SK-N-SH (cell line): Measurements from ENCODE around the gene FAM151A. TPM values are rescaled to one million over a fixed set of nuclear protein-coding genes. Genes with fewer than 3 reads are reported as not detected.

ENCODE experiments used
- CTCF ChIA-PET: fragments of 300-600, 350-600 bp; formaldehyde crosslinking; extraction: SDS; loops from one replicate; lab custom pipeline; 2021; lab: Yijun Ruan, JAX
- POLR2A ChIA-PET: fragments of 350-600 bp; sonication (Branson Sonifier 250); formaldehyde crosslinking; extraction: SDS; loops from one replicate; lab custom pipeline; 2020; ENCODE audit warnings: antibody characterized with exemption, inconsistent platforms; lab: Yijun Ruan, JAX
- DNase-seq: peaks from one replicate; pipeline ENCODE4 v3.0.0; 2012
- H2AFZ ChIP-seq: fragments of 200-600 bp; sonication (generic); 2 replicates; pipeline ENCODE4 v1.8.1; 2016; ENCODE audit warnings: antibody characterized with exemption, mild to moderate bottlenecking, low read depth
- H3F3A ChIP-seq: fragments of 200-600 bp; sonication (generic); replicated peaks from 2 replicates; pipeline ENCODE3; 2016; ENCODE audit warnings: antibody characterized with exemption, mild to moderate bottlenecking; ENCODE audit not compliant: insufficient read depth
- H3K27ac ChIP-seq, 2 experiments: fragments of 200-500 bp in 1 of 2; fragments of 200-600 bp in 1 of 2; sonication (Bioruptor generic) in 1 of 2; sonication (generic), shearing (Covaris generic) in 1 of 2; 2 replicates each; pipeline versions ENCODE4 v1.5.1 to v1.6.1; 2014 to 2016; ENCODE audit warnings: low read depth in 2 of 2, inconsistent platforms in 1 of 2, low read length in 1 of 2, mild to moderate bottlenecking in 1 of 2, mixed read lengths in 1 of 2
- H3K27me3 ChIP-seq: fragments of 200-600 bp; sonication (generic), shearing (Covaris generic); 2 replicates; pipeline ENCODE4 v1.6.1; 2016; ENCODE audit warnings: mixed run types; ENCODE audit not compliant: insufficient read depth
- H3K36me3 ChIP-seq, 2 experiments: fragments of 200-500 bp in 1 of 2; fragments of 200-600 bp in 1 of 2; sonication (Bioruptor generic) in 1 of 2; sonication (generic) in 1 of 2; replicated peaks in 1 of 2; 2 replicates each; pipeline versions ENCODE3 to v1.5.1; 2014 to 2016; ENCODE audit warnings: low read length in 1 of 2, mild to moderate bottlenecking in 1 of 2; ENCODE audit not compliant: insufficient read depth in 2 of 2, control insufficient read depth in 1 of 2
- H3K4me1 ChIP-seq, 2 experiments: fragments of 200-500 bp in 1 of 2; fragments of 200-600 bp in 1 of 2; sonication (Bioruptor generic) in 1 of 2; sonication (generic), shearing (Covaris generic) in 1 of 2; 2 replicates each; pipeline versions ENCODE4 v1.5.1 to v1.6.1; 2014 to 2016; ENCODE audit warnings: low read depth in 1 of 2, low read length in 1 of 2, mixed run types in 1 of 2; ENCODE audit not compliant: insufficient read depth in 2 of 2, control insufficient read depth in 1 of 2
- H3K4me2 ChIP-seq: fragments of 200-600 bp; sonication (generic), shearing (Covaris generic); 2 replicates; pipeline ENCODE4 v1.6.1; 2017; ENCODE audit warnings: mixed run types
- H3K4me3 ChIP-seq, 2 experiments: fragments of 200-500 bp in 1 of 2; fragments of 200-600 bp in 1 of 2; sonication (Bioruptor generic) in 1 of 2; sonication (generic), shearing (Covaris generic) in 1 of 2; 2 replicates each; pipeline versions ENCODE4 v1.5.1 to v1.8.1; 2014 to 2016; ENCODE audit warnings: low read depth in 2 of 2, inconsistent platforms in 1 of 2, low read length in 1 of 2, mild to moderate bottlenecking in 1 of 2, mixed read lengths in 1 of 2, moderate library complexity in 1 of 2
- H3K79me2 ChIP-seq: fragments of 200-600 bp; sonication (generic); 2 replicates; pipeline ENCODE4 v1.8.1; 2017; ENCODE audit warnings: mild to moderate bottlenecking; ENCODE audit not compliant: insufficient read depth
- H3K9ac ChIP-seq: fragments of 200-600 bp; sonication (generic); 2 replicates; pipeline ENCODE4 v1.6.1; 2017; ENCODE audit warnings: mixed run types
- H3K9me2 ChIP-seq: fragments of 200-600 bp; sonication (generic); 2 replicates; pipeline ENCODE4 v1.6.1; 2017; ENCODE audit warnings: mixed run types
- H3K9me3 ChIP-seq: fragments of 200-600 bp; sonication (generic); 2 replicates; pipeline ENCODE4 v1.6.1; 2017; ENCODE audit warnings: mixed run types, mild to moderate bottlenecking, moderate library complexity
- H4K20me1 ChIP-seq: fragments of 200-600 bp; sonication (generic); 2 replicates; pipeline ENCODE4 v1.6.1; 2017; ENCODE audit warnings: mild to moderate bottlenecking, mixed run types; ENCODE audit not compliant: insufficient read depth
- CHD2 ChIP-seq: fragments of 150-350 bp; IDR thresholded peaks from 2 replicates; pipeline ENCODE4 v1.6.1; 2018; ENCODE audit warnings: low read length; ENCODE audit not compliant: partially characterized antibody
- EP300 ChIP-seq, 2 experiments: IDR thresholded peaks; 2 replicates each; pipeline versions ENCODE4 v1.4.0 to v1.6.1; 2012; ENCODE audit warnings: borderline replicate concordance in 1 of 2, low read depth in 1 of 2, low read length in 1 of 2
- FOSL2 ChIP-seq: IDR thresholded peaks from 2 replicates; pipeline ENCODE4 v1.4.0; 2012; ENCODE audit warnings: low read depth, mild to moderate bottlenecking, moderate library complexity, borderline replicate concordance
- FOXJ3 ChIP-seq: sonication (generic); formaldehyde crosslinking; IDR thresholded peaks from 2 replicates; pipeline ENCODE4 v1.5.1; 2020; ENCODE audit warnings: mild to moderate bottlenecking, missing genetic modification reagents
- JUND ChIP-seq: IDR thresholded peaks from 2 replicates; pipeline ENCODE4 v1.4.0; 2012
- MEF2A ChIP-seq: IDR thresholded peaks from 2 replicates; pipeline ENCODE4 v1.4.0; 2012; ENCODE audit warnings: low read depth, borderline replicate concordance
- MXI1 ChIP-seq: IDR thresholded peaks from 2 replicates; pipeline ENCODE4 v1.6.1; 2012; ENCODE audit warnings: mild to moderate bottlenecking, low read depth, low read length, improper control_type of control experiment
- NFIC ChIP-seq: IDR thresholded peaks from 2 replicates; pipeline ENCODE4 v1.4.0; 2012; ENCODE audit warnings: borderline replicate concordance
- NRF1 ChIP-seq: IDR thresholded peaks from 2 replicates; pipeline ENCODE4 v1.6.1; 2012; ENCODE audit warnings: low read depth, mild to moderate bottlenecking, low read length
- RXRA ChIP-seq: IDR thresholded peaks from 2 replicates; pipeline ENCODE4 v1.4.0; 2012; ENCODE audit warnings: low read depth, mild to moderate bottlenecking, borderline replicate concordance
- SMC3 ChIP-seq: IDR thresholded peaks from 2 replicates; pipeline ENCODE4 v1.6.1; 2012; ENCODE audit warnings: low read depth, low read length, improper control_type of control experiment
- TAF1 ChIP-seq: IDR thresholded peaks from 2 replicates; pipeline ENCODE4 v1.6.1; 2012; ENCODE audit warnings: low read depth, mild to moderate bottlenecking, low read length, moderate library complexity, borderline replicate concordance
- whole genome bisulfite sequencing: methylation state at CpG from one replicate; pipeline ENCODE4 v1.1.6; 2017; ENCODE audit warnings: low lambda C conversion rate; 5-methylcytosine and 5-hydroxymethylcytosine counted together
- polyA plus RNA-seq, 3 experiments: library from polyadenylated mRNA; depleted of rRNA; stranded (reverse); fragments of >200 nt; gene quantifications; 2 replicates each; pipeline ENCODE4 v1.2.3, GENCODE V29; 2012
- TF ChIP-seq, protein P1 (sequence below): fragments of 200-600 bp; sonication (generic); IDR thresholded peaks from 2 replicates; pipeline ENCODE4 v1.6.1; 2017; ENCODE audit warnings: antibody characterized with exemption, mild to moderate bottlenecking, moderate library complexity
- TF ChIP-seq, protein P2 (sequence below): fragments of 150-350 bp; IDR thresholded peaks from 2 replicates; pipeline ENCODE4 v1.6.1; 2017; ENCODE audit warnings: antibody characterized with exemption, low read length, low read depth, borderline replicate concordance
- TF ChIP-seq, protein P3 (sequence below): IDR thresholded peaks from 2 replicates; pipeline ENCODE4 v1.6.1; 2012; ENCODE audit warnings: mild to moderate bottlenecking, low read depth, low read length, moderate library complexity
- TF ChIP-seq, protein P4 (sequence below): fragments of 150-350 bp; IDR thresholded peaks from 2 replicates; pipeline ENCODE4 v1.6.1; 2016; ENCODE audit warnings: mild to moderate bottlenecking, low read depth, low read length

FAM151A gene
- polyA plus RNA-seq, 1 of the 3 experiments (the other 2 are of a cell fraction) = not detected

DNA sequence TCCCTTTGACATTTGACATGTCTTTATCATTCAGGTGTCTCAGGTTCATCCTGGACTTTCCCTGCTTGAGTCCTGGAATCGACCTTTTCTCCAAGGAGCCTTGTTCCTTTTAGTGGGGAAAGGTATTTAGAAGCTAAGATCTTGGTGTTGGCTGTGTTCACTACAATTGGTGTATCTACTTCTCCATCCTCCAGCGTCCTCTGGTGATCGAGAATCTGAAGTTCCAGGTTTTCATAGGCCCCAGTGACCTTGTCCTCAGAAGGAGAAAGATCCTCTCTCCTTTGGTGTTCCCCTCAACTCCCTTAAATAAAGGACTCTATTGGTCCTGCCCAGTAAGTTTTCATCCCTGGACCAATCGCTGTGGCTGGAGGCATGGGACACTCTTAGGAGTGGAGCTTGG, 40.4 kb upstream of the FAM151A start:
- Histone ChIP-seq H3F3A (no peaks in the 10 kb centered on the region), H3K27ac (no peak overlapping the region), H4K20me1 (no peaks in the 10 kb centered on the region), H2AFZ (no peak overlapping the region), H3K9me3 (no peaks in the 10 kb centered on the region), H3K79me2 (no peaks in the 10 kb centered on the region), H3K4me2 (no peak overlapping the region), H3K27me3 (no peaks in the 10 kb centered on the region), H3K9me2 (no peaks in the 10 kb centered on the region), H3K4me3 (no peak overlapping the region), H3K36me3 (no peaks in the 10 kb centered on the region), H3K4me1 (no peaks in the 10 kb centered on the region), H3K9ac (no peak overlapping the region)
- no peak for DNase-seq
- 57% methylated on average over 4 of the region's 4 CpGs for WGBS
- TF ChIP-seq, protein P1, sequence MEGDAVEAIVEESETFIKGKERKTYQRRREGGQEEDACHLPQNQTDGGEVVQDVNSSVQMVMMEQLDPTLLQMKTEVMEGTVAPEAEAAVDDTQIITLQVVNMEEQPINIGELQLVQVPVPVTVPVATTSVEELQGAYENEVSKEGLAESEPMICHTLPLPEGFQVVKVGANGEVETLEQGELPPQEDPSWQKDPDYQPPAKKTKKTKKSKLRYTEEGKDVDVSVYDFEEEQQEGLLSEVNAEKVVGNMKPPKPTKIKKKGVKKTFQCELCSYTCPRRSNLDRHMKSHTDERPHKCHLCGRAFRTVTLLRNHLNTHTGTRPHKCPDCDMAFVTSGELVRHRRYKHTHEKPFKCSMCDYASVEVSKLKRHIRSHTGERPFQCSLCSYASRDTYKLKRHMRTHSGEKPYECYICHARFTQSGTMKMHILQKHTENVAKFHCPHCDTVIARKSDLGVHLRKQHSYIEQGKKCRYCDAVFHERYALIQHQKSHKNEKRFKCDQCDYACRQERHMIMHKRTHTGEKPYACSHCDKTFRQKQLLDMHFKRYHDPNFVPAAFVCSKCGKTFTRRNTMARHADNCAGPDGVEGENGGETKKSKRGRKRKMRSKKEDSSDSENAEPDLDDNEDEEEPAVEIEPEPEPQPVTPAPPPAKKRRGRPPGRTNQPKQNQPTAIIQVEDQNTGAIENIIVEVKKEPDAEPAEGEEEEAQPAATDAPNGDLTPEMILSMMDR = no peak
- TF ChIP-seq FOSL2 = no peak
- no peak for TF ChIP-seq MEF2A
- TF ChIP-seq, protein P2, sequence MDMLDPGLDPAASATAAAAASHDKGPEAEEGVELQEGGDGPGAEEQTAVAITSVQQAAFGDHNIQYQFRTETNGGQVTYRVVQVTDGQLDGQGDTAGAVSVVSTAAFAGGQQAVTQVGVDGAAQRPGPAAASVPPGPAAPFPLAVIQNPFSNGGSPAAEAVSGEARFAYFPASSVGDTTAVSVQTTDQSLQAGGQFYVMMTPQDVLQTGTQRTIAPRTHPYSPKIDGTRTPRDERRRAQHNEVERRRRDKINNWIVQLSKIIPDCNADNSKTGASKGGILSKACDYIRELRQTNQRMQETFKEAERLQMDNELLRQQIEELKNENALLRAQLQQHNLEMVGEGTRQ = no peak
- TF ChIP-seq, protein P3, sequence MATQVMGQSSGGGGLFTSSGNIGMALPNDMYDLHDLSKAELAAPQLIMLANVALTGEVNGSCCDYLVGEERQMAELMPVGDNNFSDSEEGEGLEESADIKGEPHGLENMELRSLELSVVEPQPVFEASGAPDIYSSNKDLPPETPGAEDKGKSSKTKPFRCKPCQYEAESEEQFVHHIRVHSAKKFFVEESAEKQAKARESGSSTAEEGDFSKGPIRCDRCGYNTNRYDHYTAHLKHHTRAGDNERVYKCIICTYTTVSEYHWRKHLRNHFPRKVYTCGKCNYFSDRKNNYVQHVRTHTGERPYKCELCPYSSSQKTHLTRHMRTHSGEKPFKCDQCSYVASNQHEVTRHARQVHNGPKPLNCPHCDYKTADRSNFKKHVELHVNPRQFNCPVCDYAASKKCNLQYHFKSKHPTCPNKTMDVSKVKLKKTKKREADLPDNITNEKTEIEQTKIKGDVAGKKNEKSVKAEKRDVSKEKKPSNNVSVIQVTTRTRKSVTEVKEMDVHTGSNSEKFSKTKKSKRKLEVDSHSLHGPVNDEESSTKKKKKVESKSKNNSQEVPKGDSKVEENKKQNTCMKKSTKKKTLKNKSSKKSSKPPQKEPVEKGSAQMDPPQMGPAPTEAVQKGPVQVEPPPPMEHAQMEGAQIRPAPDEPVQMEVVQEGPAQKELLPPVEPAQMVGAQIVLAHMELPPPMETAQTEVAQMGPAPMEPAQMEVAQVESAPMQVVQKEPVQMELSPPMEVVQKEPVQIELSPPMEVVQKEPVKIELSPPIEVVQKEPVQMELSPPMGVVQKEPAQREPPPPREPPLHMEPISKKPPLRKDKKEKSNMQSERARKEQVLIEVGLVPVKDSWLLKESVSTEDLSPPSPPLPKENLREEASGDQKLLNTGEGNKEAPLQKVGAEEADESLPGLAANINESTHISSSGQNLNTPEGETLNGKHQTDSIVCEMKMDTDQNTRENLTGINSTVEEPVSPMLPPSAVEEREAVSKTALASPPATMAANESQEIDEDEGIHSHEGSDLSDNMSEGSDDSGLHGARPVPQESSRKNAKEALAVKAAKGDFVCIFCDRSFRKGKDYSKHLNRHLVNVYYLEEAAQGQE = no peak
- TF ChIP-seq RXRA = no peak
- no peak for TF ChIP-seq FOXJ3
- TF ChIP-seq, protein P4, sequence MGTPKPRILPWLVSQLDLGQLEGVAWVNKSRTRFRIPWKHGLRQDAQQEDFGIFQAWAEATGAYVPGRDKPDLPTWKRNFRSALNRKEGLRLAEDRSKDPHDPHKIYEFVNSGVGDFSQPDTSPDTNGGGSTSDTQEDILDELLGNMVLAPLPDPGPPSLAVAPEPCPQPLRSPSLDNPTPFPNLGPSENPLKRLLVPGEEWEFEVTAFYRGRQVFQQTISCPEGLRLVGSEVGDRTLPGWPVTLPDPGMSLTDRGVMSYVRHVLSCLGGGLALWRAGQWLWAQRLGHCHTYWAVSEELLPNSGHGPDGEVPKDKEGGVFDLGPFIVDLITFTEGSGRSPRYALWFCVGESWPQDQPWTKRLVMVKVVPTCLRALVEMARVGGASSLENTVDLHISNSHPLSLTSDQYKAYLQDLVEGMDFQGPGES = no peak
- TF ChIP-seq MXI1 = no peak
- no peak for TF ChIP-seq SMC3
- no peak for TF ChIP-seq EP300 (IDR thresholded peaks at IDR 0.05; ENCODE audit: borderline replicate concordance in 1 of 2, low read depth in 1 of 2, low read length in 1 of 2)
- no peak for TF ChIP-seq CHD2
- no peak for TF ChIP-seq NRF1
- no peak for TF ChIP-seq JUND
- TF ChIP-seq NFIC = no peak
- TF ChIP-seq TAF1 = no peak
- CTCF ChIA-PET = interaction anchor here (0.8 kb wide), 1 partner anchor 8 kb away, joined by 4 read pairs; no protein-coding TSS in a partner anchor
- POLR2A ChIA-PET = interaction anchor here (0.6 kb wide), 1 partner anchor 13 kb away, joined by 3 read pairs; no protein-coding TSS in a partner anchor
